HepG2 (cell line): ENCODE data around the gene FNDC3B. TPM values are rescaled to one million over a fixed set of nuclear protein-coding genes. Genes with fewer than 3 reads are reported as not detected.

ENCODE experiments used
- AKAP8 ChIP-seq: sonication (generic); formaldehyde crosslinking; IDR thresholded peaks from 2 replicates; pipeline ENCODE4 v1.5.1; 2020; ENCODE audit warnings: mild to moderate bottlenecking, missing genetic modification reagents
- FOSL2 ChIP-seq: sonication (generic); formaldehyde crosslinking; IDR thresholded peaks from 2 replicates; pipeline ENCODE4 v1.4.0; 2020; ENCODE audit warnings: missing genetic modification reagents
- FOXM1 ChIP-seq: sonication (generic); formaldehyde crosslinking; IDR thresholded peaks from 2 replicates; pipeline ENCODE4 v1.5.0; 2020; ENCODE audit warnings: missing genetic modification reagents
- GTF3A ChIP-seq: sonication (generic); formaldehyde crosslinking; conservative IDR thresholded peaks from 2 replicates; pipeline ENCODE4 v1.4.0; 2020; ENCODE audit warnings: mild to moderate bottlenecking, missing genetic modification reagents
- HBP1 ChIP-seq: IDR thresholded peaks from 2 replicates; pipeline ENCODE4 v1.6.1; 2016; ENCODE audit warnings: low read depth, control low read depth
- KMT2B ChIP-seq: IDR thresholded peaks from 2 replicates; pipeline ENCODE4 v1.6.1; 2016; ENCODE audit warnings: missing genetic modification reagents, missing compliant biosample characterization
- NAIF1 ChIP-seq: sonication (generic); formaldehyde crosslinking; IDR thresholded peaks from 2 replicates; pipeline ENCODE4 v1.5.0; 2020; ENCODE audit warnings: mild to moderate bottlenecking, missing genetic modification reagents, borderline replicate concordance
- NFIB ChIP-seq: sonication (generic); formaldehyde crosslinking; IDR thresholded peaks from 2 replicates; pipeline ENCODE4 v1.9.0; 2021; ENCODE audit warnings: missing genetic modification reagents, mild to moderate bottlenecking, borderline replicate concordance
- SETDB1 ChIP-seq: sonication (generic); formaldehyde crosslinking; IDR thresholded peaks from 2 replicates; pipeline ENCODE4 v1.5.1; 2020; ENCODE audit warnings: missing genetic modification reagents, mild to moderate bottlenecking, borderline replicate concordance
- SMC3 ChIP-seq: IDR thresholded peaks from 2 replicates; pipeline ENCODE4 v1.6.1; 2011; ENCODE audit warnings: low read length, improper control_type of control experiment
- SRY ChIP-seq: sonication (generic); formaldehyde crosslinking; IDR thresholded peaks from 2 replicates; pipeline ENCODE4 v1.8.0; 2022; ENCODE audit warnings: mild to moderate bottlenecking, missing genetic modification reagents
- ZIK1 ChIP-seq: sonication (generic); formaldehyde crosslinking; IDR thresholded peaks from 2 replicates; pipeline ENCODE4 v1.5.0; 2020; ENCODE audit warnings: mild to moderate bottlenecking, low read depth, missing genetic modification reagents, borderline replicate concordance
- ZNF263 ChIP-seq: sonication (generic); formaldehyde crosslinking; IDR thresholded peaks from 2 replicates; pipeline ENCODE4 v1.4.0; 2020; ENCODE audit warnings: missing genetic modification reagents
- ZNF329 ChIP-seq: sonication (generic); formaldehyde crosslinking; IDR thresholded peaks from 2 replicates; pipeline ENCODE4 v1.9.0; 2021; ENCODE audit warnings: low read depth, mild to moderate bottlenecking, missing genetic modification reagents
- ZNF333 ChIP-seq: sonication (generic); formaldehyde crosslinking; IDR thresholded peaks from 2 replicates; pipeline ENCODE4 v1.4.0; 2020; ENCODE audit warnings: mild to moderate bottlenecking, missing genetic modification reagents, borderline replicate concordance
- ZNF567 ChIP-seq: sonication (generic); formaldehyde crosslinking; IDR thresholded peaks from 2 replicates; pipeline ENCODE4 v1.8.1; 2023; ENCODE audit warnings: mild to moderate bottlenecking, missing genetic modification reagents, borderline replicate concordance
- ZNF703 ChIP-seq: sonication (generic); formaldehyde crosslinking; IDR thresholded peaks from 2 replicates; pipeline ENCODE4 v1.5.1; 2020; ENCODE audit warnings: missing genetic modification reagents, mild to moderate bottlenecking, moderate library complexity, borderline replicate concordance
- polyA plus RNA-seq, 8 experiments: library from polyadenylated mRNA; depleted of rRNA in 3 of 8; stranded (reverse) in 7 of 8; unstranded in 1 of 8; fragments of >200 nt; fragmentation: Illumina TruSeq in 4 of 8; extraction: Trizol in 4 of 8; gene quantifications; 2 replicates each; pipeline versions ENCODE4 v1.2.1 to v1.2.3, GENCODE V29; 2011 to 2016; ENCODE audit warnings: low read depth in 4 of 8, missing spikeins in 1 of 8, mixed read lengths in 1 of 8; ENCODE audit not compliant: insufficient read depth in 1 of 8
- total RNA-seq, 5 experiments: library from RNA; depleted of rRNA; stranded (reverse); fragments of >200 nt; fragmentation: Illumina TruSeq; extraction: Trizol; gene quantifications; 2 replicates each; pipeline ENCODE4 v1.2.3, GENCODE V29; 2016; ENCODE audit warnings: low read depth in 1 of 5
- TF ChIP-seq, protein P1 (sequence below): sonication (generic); formaldehyde crosslinking; IDR thresholded peaks from 2 replicates; pipeline ENCODE4 v1.4.0; 2020; ENCODE audit warnings: missing genetic modification reagents
- TF ChIP-seq, protein P2 (sequence below): sonication (generic); formaldehyde crosslinking; IDR thresholded peaks from 2 replicates; pipeline ENCODE4 v1.8.0; 2022; ENCODE audit warnings: mild to moderate bottlenecking, missing genetic modification reagents, borderline replicate concordance
- TF ChIP-seq, protein P3 (sequence below): sonication (generic); formaldehyde crosslinking; conservative IDR thresholded peaks from 2 replicates; pipeline ENCODE4 v1.4.0; 2020; ENCODE audit warnings: missing genetic modification reagents

The FNDC3B gene
- total and polyA plus RNA-seq, 2 of the 13 experiments (the other 11 are each of a cell fraction or from before 2014, with no cell fraction given), result 74.8 to 103 TPM

- TF ChIP-seq ZNF329 (CRISPR knock-in tag), result no peak
- no peak for TF ChIP-seq SETDB1
- no peak for TF ChIP-seq ZNF333
- TF ChIP-seq, protein P1, sequence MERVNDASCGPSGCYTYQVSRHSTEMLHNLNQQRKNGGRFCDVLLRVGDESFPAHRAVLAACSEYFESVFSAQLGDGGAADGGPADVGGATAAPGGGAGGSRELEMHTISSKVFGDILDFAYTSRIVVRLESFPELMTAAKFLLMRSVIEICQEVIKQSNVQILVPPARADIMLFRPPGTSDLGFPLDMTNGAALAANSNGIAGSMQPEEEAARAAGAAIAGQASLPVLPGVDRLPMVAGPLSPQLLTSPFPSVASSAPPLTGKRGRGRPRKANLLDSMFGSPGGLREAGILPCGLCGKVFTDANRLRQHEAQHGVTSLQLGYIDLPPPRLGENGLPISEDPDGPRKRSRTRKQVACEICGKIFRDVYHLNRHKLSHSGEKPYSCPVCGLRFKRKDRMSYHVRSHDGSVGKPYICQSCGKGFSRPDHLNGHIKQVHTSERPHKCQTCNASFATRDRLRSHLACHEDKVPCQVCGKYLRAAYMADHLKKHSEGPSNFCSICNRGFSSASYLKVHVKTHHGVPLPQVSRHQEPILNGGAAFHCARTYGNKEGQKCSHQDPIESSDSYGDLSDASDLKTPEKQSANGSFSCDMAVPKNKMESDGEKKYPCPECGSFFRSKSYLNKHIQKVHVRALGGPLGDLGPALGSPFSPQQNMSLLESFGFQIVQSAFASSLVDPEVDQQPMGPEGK (CRISPR knock-in tag), result peak; percentile 41; the same call in 1 of the 2 replicates
- TF ChIP-seq SRY (CRISPR knock-in tag), result no peak
- TF ChIP-seq, protein P2, sequence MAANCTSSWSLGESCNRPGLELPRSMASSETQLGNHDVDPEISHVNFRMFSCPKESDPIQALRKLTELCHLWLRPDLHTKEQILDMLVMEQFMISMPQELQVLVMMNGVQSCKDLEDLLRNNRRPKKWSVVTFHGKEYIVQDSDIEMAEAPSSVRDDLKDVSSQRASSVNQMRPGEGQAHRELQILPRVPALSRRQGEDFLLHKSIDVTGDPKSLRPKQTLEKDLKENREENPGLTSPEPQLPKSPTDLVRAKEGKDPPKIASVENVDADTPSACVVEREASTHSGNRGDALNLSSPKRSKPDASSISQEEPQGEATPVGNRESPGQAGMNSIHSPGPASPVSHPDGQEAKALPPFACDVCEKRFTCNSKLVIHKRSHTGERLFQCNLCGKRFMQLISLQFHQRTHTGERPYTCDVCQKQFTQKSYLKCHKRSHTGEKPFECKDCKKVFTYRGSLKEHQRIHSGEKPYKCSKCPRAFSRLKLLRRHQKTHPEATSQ, result peak; percentile 63; the same call in 1 of the 2 replicates
- TF ChIP-seq NFIB (CRISPR knock-in tag), result no peak
- no peak for TF ChIP-seq ZNF263 (CRISPR knock-in tag)
- TF ChIP-seq AKAP8, result no peak
- TF ChIP-seq GTF3A (CRISPR knock-in tag), result no peak
- TF ChIP-seq KMT2B (CRISPR knock-in tag), result no peak
- no peak for TF ChIP-seq HBP1 (CRISPR knock-in tag)
- TF ChIP-seq FOSL2 (CRISPR knock-in tag), result peak; percentile 75
- TF ChIP-seq ZNF703 (CRISPR knock-in tag), result no peak
- TF ChIP-seq NAIF1 (CRISPR knock-in tag), result no peak
- no peak for TF ChIP-seq FOXM1
- no peak for TF ChIP-seq ZNF567 (CRISPR knock-in tag)
- no peak for TF ChIP-seq SMC3
- TF ChIP-seq, protein P3, sequence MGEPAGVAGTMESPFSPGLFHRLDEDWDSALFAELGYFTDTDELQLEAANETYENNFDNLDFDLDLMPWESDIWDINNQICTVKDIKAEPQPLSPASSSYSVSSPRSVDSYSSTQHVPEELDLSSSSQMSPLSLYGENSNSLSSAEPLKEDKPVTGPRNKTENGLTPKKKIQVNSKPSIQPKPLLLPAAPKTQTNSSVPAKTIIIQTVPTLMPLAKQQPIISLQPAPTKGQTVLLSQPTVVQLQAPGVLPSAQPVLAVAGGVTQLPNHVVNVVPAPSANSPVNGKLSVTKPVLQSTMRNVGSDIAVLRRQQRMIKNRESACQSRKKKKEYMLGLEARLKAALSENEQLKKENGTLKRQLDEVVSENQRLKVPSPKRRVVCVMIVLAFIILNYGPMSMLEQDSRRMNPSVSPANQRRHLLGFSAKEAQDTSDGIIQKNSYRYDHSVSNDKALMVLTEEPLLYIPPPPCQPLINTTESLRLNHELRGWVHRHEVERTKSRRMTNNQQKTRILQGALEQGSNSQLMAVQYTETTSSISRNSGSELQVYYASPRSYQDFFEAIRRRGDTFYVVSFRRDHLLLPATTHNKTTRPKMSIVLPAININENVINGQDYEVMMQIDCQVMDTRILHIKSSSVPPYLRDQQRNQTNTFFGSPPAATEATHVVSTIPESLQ (CRISPR knock-in tag), result no peak
- TF ChIP-seq ZIK1 (CRISPR knock-in tag), result no peak
Observed at GRCh38 chr3:172096881-172097420, 57.6 kb downstream of the FNDC3B start (continued).
